Measurements from ENCODE around the gene HACD1.

Gene HACD1

DNA sequence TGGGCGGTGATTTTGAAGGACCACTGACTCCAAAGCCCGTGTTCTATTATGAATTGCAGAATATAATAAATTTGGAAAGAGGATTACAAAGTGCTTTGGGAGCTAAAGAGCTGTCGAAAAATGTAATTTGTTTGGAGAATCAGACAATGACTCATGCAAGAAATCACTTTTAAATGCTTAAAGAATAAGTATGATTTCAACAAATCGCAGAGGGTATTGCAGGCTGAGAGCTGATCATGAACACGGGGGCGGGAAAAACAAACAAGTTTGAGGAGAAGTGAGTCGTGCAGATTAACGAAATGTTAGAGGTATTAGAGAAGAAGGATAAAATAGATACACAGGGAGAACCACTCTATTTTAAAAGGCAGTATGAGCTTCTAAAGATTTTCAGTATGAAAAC, 4.9 kb upstream of the HACD1 start:
- no peak overlapping the region for H4K8ac ChIP-seq (ENCODE audit: low read depth, low read length)

DNA sequence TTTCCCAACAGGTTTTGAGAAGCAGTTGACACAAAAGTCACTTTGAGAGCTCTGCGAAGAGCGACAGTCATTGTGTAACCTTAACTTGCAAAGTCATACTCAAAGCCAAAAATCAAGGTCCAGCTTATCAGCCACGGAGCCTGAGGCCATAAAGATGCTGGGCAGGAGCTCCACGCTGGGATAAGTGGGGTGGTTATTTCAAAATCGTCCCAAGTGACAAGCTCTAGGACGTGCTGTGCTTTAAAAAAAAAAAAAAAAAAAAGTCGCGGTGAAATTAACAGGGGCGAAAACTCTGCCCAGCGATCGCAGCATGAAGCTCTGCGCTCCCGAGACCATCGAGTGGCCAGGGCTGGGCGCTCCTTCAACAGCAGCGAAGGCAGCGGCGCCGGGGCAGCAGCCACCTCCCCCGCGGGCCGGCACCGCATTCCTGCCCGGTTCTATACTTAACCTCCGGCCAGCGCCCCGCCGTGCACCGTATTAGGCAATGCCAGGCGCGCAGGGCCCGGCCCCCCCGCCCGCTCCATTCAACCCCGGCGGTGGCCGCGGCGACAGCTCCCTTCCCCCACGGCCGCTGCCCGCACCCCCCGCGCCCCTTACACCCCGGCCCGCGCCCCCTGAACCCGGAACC, 657 bp downstream of the HACD1 start:
- Histone ChIP-seq H3K36me3 (replicated peaks in 1 of 2; ENCODE audit: control insufficient read depth in 2 of 2, insufficient read depth in 2 of 2, low read length in 2 of 2) (no peaks in the 10 kb centered on the region), H3K4me2 (ENCODE audit: insufficient read depth, low read length, poor library complexity, severe bottlenecking) (peak overlapping the region; percentile 73), H2BK12ac (ENCODE audit: low read length) (no peak overlapping the region), H3K27me3 (ENCODE audit: control insufficient read depth in 3 of 3, insufficient read depth in 3 of 3, low read depth in 1 of 3, low read length in 3 of 3) (peaks cover 0 to 5% (median 0%) of the 10 kb centered on the region in 3 experiments), H2AK5ac (ENCODE audit: low read depth, low read length) (no peak overlapping the region), H3K14ac (ENCODE audit: low read length) (no peak overlapping the region), H2BK120ac (ENCODE audit: low read depth, low read length) (no peak overlapping the region), H3K9me3 (replicated peaks in 1 of 2; ENCODE audit: control insufficient read depth in 2 of 2, insufficient read depth in 1 of 2, low read depth in 1 of 2, low read length in 2 of 2) (no peaks in the 10 kb centered on the region), H3K18ac (ENCODE audit: low read length) (peak overlapping the region; percentile 95), H2BK5ac (ENCODE audit: low read length) (no peak overlapping the region), H3K4ac (ENCODE audit: low read length) (no peak overlapping the region), H3K27ac (replicated peaks; ENCODE audit: low read length) (no peak overlapping the region), H3K4me3 (ENCODE audit: low read length in 2 of 2) (peak overlapping the region; percentile 71 to 96), H3K79me1 (ENCODE audit: low read depth, low read length) (no peaks in the 10 kb centered on the region), H4K8ac (ENCODE audit: low read depth, low read length) (no peak overlapping the region), H2AFZ (ENCODE audit: low read length) (peak overlapping the region; percentile 96), H3K9ac (ENCODE audit: low read depth, low read length, poor library complexity) (peak overlapping the region; percentile 93), H3K4me1 (ENCODE audit: control insufficient read depth in 2 of 2, insufficient read depth in 1 of 2, low read depth in 1 of 2, low read length in 2 of 2) (peaks cover 0 to 4% of the 10 kb centered on the region in 2 donors), H3K23ac (ENCODE audit: low read depth, low read length, poor library complexity) (peak overlapping the region; percentile 91), H4K91ac (ENCODE audit: low read depth, low read length, poor library complexity) (no peak overlapping the region), H2BK15ac (ENCODE audit: low read length) (no peak overlapping the region)
- WGBS, 2 donors (ENCODE audit: extremely low coverage in 2 of 2, insufficient read length in 2 of 2, insufficient replicate concordance in 1 of 2): no CpG with 5 or more reads among the region's 48 CpGs
- DNase-seq (ENCODE audit: low spot score): peak; percentile 57

More for the DNA sequence above, 4.9 kb upstream of the HACD1 start:
- Histone ChIP-seq H3K36me3 (replicated peaks in 1 of 2; ENCODE audit: control insufficient read depth in 2 of 2, insufficient read depth in 2 of 2, low read length in 2 of 2) (no peaks in the 10 kb centered on the region), H2AK5ac (ENCODE audit: low read depth, low read length) (no peak overlapping the region), H2BK120ac (ENCODE audit: low read depth, low read length) (no peak overlapping the region), H3K27ac (replicated peaks; ENCODE audit: low read length) (no peak overlapping the region), H2BK15ac (ENCODE audit: low read length) (no peak overlapping the region), H3K18ac (ENCODE audit: low read length) (no peak overlapping the region), H3K14ac (ENCODE audit: low read length) (no peak overlapping the region), H3K9ac (ENCODE audit: low read depth, low read length, poor library complexity) (no peak overlapping the region), H3K27me3 (ENCODE audit: control insufficient read depth in 3 of 3, insufficient read depth in 3 of 3, low read depth in 1 of 3, low read length in 3 of 3) (peaks cover 0 to 11% (median 0%) of the 10 kb centered on the region in 3 experiments), H3K4me3 (ENCODE audit: low read length in 2 of 2) (no peak overlapping the region), H2BK12ac (ENCODE audit: low read length) (no peak overlapping the region), H4K91ac (ENCODE audit: low read depth, low read length, poor library complexity) (no peak overlapping the region), H3K4me1 (ENCODE audit: control insufficient read depth in 2 of 2, insufficient read depth in 1 of 2, low read depth in 1 of 2, low read length in 2 of 2) (peaks cover 0 to 3% of the 10 kb centered on the region in 2 donors), H3K9me3 (replicated peaks in 1 of 2; ENCODE audit: control insufficient read depth in 2 of 2, insufficient read depth in 1 of 2, low read depth in 1 of 2, low read length in 2 of 2) (no peaks in the 10 kb centered on the region), H2AFZ (ENCODE audit: low read length) (no peak overlapping the region), H2BK5ac (ENCODE audit: low read length) (no peak overlapping the region), H3K4ac (ENCODE audit: low read length) (no peak overlapping the region), H3K4me2 (ENCODE audit: insufficient read depth, low read length, poor library complexity, severe bottlenecking) (no peak overlapping the region), H3K79me1 (ENCODE audit: low read depth, low read length) (no peaks in the 10 kb centered on the region), H3K23ac (ENCODE audit: low read depth, low read length, poor library complexity) (no peak overlapping the region)
- DNase-seq (ENCODE audit: low spot score): no peak
- WGBS, 2 donors (ENCODE audit: extremely low coverage in 2 of 2, insufficient read length in 2 of 2, insufficient replicate concordance in 1 of 2): 100% methylated on average over 2 of the region's 8 CpGs; no CpG with 5 or more reads in 1 of the 2 donors

- H2BK15ac ChIP-seq (ENCODE audit: low read length): no peak overlapping the region
- H3K4me3 ChIP-seq (ENCODE audit: low read length in 2 of 2): no peak overlapping the region
- H4K91ac ChIP-seq (ENCODE audit: low read depth, low read length, poor library complexity): no peak overlapping the region
- no peak overlapping the region for H3K18ac ChIP-seq (ENCODE audit: low read length)
- no peak overlapping the region for H3K27ac ChIP-seq (replicated peaks; ENCODE audit: low read length)
- no peak overlapping the region for H2BK120ac ChIP-seq (ENCODE audit: low read depth, low read length)
- no peak overlapping the region for H2AFZ ChIP-seq (ENCODE audit: low read length)
- H3K14ac ChIP-seq (ENCODE audit: low read length): no peak overlapping the region
- no peak overlapping the region for H3K9ac ChIP-seq (ENCODE audit: low read depth, low read length, poor library complexity)
- DNase-seq (ENCODE audit: low spot score): no peak
- H2AK5ac ChIP-seq (ENCODE audit: low read depth, low read length): no peak overlapping the region
- H3K4me1 ChIP-seq (ENCODE audit: control insufficient read depth in 2 of 2, insufficient read depth in 1 of 2, low read depth in 1 of 2, low read length in 2 of 2): no peaks in the 10 kb centered on the region
- H4K8ac ChIP-seq (ENCODE audit: low read depth, low read length): no peak overlapping the region
- no peaks in the 10 kb centered on the region for H3K36me3 ChIP-seq (replicated peaks in 1 of 2; ENCODE audit: control insufficient read depth in 2 of 2, insufficient read depth in 2 of 2, low read length in 2 of 2)
- H3K79me1 ChIP-seq (ENCODE audit: low read depth, low read length): no peaks in the 10 kb centered on the region
- H3K4me2 ChIP-seq (ENCODE audit: insufficient read depth, low read length, poor library complexity, severe bottlenecking): no peak overlapping the region
- no CpG with 5 or more reads among the region's 13 CpGs for WGBS, 2 donors (ENCODE audit: extremely low coverage in 2 of 2, insufficient read length in 2 of 2, insufficient replicate concordance in 1 of 2)
- H3K9me3 ChIP-seq (replicated peaks in 1 of 2; ENCODE audit: control insufficient read depth in 2 of 2, insufficient read depth in 1 of 2, low read depth in 1 of 2, low read length in 2 of 2): no peaks in the 10 kb centered on the region
- H3K23ac ChIP-seq (ENCODE audit: low read depth, low read length, poor library complexity): no peak overlapping the region
- no peak overlapping the region for H2BK5ac ChIP-seq (ENCODE audit: low read length)
- H2BK12ac ChIP-seq (ENCODE audit: low read length): no peak overlapping the region
- H3K27me3 ChIP-seq (ENCODE audit: control insufficient read depth in 3 of 3, insufficient read depth in 3 of 3, low read depth in 1 of 3, low read length in 3 of 3): no peaks in the 10 kb centered on the region
- no peak overlapping the region for H3K4ac ChIP-seq (ENCODE audit: low read length)
These were observed 7.6 kb downstream of the HACD1 start for GRCh38 chr10:17609523-17610079.

- Histone ChIP-seq H2AFZ (ENCODE audit: low read length) (no peak overlapping the region), H3K9ac (ENCODE audit: low read depth, low read length, poor library complexity) (no peak overlapping the region), H3K4ac (ENCODE audit: low read length) (no peak overlapping the region), H3K18ac (ENCODE audit: low read length) (no peak overlapping the region), H2BK120ac (ENCODE audit: low read depth, low read length) (no peak overlapping the region), H3K14ac (ENCODE audit: low read length) (no peak overlapping the region), H3K9me3 (replicated peaks in 1 of 2; ENCODE audit: control insufficient read depth in 2 of 2, insufficient read depth in 1 of 2, low read depth in 1 of 2, low read length in 2 of 2) (no peaks in the 10 kb centered on the region), H3K79me1 (ENCODE audit: low read depth, low read length) (no peaks in the 10 kb centered on the region), H3K27ac (replicated peaks; ENCODE audit: low read length) (no peak overlapping the region), H3K4me2 (ENCODE audit: insufficient read depth, low read length, poor library complexity, severe bottlenecking) (no peak overlapping the region), H3K4me1 (ENCODE audit: control insufficient read depth in 2 of 2, insufficient read depth in 1 of 2, low read depth in 1 of 2, low read length in 2 of 2) (no peaks in the 10 kb centered on the region), H3K4me3 (ENCODE audit: low read length in 2 of 2) (no peak overlapping the region), H3K27me3 (ENCODE audit: control insufficient read depth in 3 of 3, insufficient read depth in 3 of 3, low read depth in 1 of 3, low read length in 3 of 3) (no peaks in the 10 kb centered on the region), H2BK5ac (ENCODE audit: low read length) (no peak overlapping the region), H3K23ac (ENCODE audit: low read depth, low read length, poor library complexity) (no peak overlapping the region), H4K91ac (ENCODE audit: low read depth, low read length, poor library complexity) (no peak overlapping the region), H2AK5ac (ENCODE audit: low read depth, low read length) (no peak overlapping the region), H2BK12ac (ENCODE audit: low read length) (no peak overlapping the region), H2BK15ac (ENCODE audit: low read length) (no peak overlapping the region), H4K8ac (ENCODE audit: low read depth, low read length) (no peak overlapping the region), H3K36me3 (replicated peaks in 1 of 2; ENCODE audit: control insufficient read depth in 2 of 2, insufficient read depth in 2 of 2, low read length in 2 of 2) (no peaks in the 10 kb centered on the region)
- DNase-seq (ENCODE audit: low spot score): peak; percentile 39
- no CpG with 5 or more reads among the region's 9 CpGs for WGBS, 2 donors (ENCODE audit: extremely low coverage in 2 of 2, insufficient read length in 2 of 2, insufficient replicate concordance in 1 of 2)
These were observed 9.4 kb downstream of the HACD1 start for GRCh38 chr10:17607603-17608332.

Data from neuronal stem cell (in vitro differentiated cells).